ENCODE measurements around the gene GSG1L.

DNA sequence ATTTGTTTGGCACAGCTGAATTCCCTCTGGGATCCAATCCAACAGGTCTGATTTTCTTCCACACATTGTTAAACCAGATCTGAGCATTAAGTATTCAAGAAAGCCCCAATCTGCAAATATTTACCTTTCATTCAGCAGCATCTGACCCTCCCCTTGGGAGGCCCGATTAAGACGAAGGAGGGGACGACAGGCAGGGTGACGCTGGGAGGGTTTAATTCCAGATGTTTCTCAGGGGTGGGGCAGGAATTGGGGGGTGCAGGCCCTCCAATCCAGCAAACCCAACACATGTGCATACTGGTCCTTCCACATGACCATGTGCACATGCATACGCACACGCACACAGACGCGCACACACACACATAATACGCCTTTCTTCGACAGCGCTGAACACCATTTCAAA, 240.5 kb downstream of the GSG1L start:
- no peak for TF ChIP-seq POLR2A (IDR thresholded peaks at IDR 0.05; ENCODE audit: low read depth, low read length)
- no peak for TF ChIP-seq POLR2AphosphoS5 (IDR thresholded peaks at IDR 0.05; ENCODE audit: low read depth, low read length)
- TF ChIP-seq TAF1 (IDR thresholded peaks at IDR 0.05; ENCODE audit: low read depth, low read length) = no peak
- no peak for TF ChIP-seq PAX5 (IDR thresholded peaks at IDR 0.05; ENCODE audit: insufficient read depth, low read length, severe bottlenecking)
